SK-N-SH (cell line): ENCODE measurements around the gene FOXK2. TPM values are rescaled to one million over a fixed set of nuclear protein-coding genes. Genes with fewer than 3 reads are reported as not detected.

Experiments used
- CTCF ChIA-PET: fragments of 300-600, 350-600 bp; formaldehyde crosslinking; extraction: SDS; loops from one replicate; lab custom pipeline; 2021; lab: Yijun Ruan, JAX
- POLR2A ChIA-PET: fragments of 350-600 bp; sonication (Branson Sonifier 250); formaldehyde crosslinking; extraction: SDS; loops from one replicate; lab custom pipeline; 2020; ENCODE audit warnings: antibody characterized with exemption, inconsistent platforms; lab: Yijun Ruan, JAX
- DNase-seq: peaks from one replicate; pipeline ENCODE4 v3.0.0; 2012
- H2AFZ ChIP-seq: fragments of 200-600 bp; sonication (generic); 2 replicates; pipeline ENCODE4 v1.8.1; 2016; ENCODE audit warnings: antibody characterized with exemption, mild to moderate bottlenecking, low read depth
- H3F3A ChIP-seq: fragments of 200-600 bp; sonication (generic); replicated peaks from 2 replicates; pipeline ENCODE3; 2016; ENCODE audit warnings: antibody characterized with exemption, mild to moderate bottlenecking; ENCODE audit not compliant: insufficient read depth
- H3K27ac ChIP-seq, 2 experiments: fragments of 200-500 bp in 1 of 2; fragments of 200-600 bp in 1 of 2; sonication (Bioruptor generic) in 1 of 2; sonication (generic), shearing (Covaris generic) in 1 of 2; 2 replicates each; pipeline versions ENCODE4 v1.5.1 to v1.6.1; 2014 to 2016; ENCODE audit warnings: low read depth in 2 of 2, inconsistent platforms in 1 of 2, low read length in 1 of 2, mild to moderate bottlenecking in 1 of 2, mixed read lengths in 1 of 2
- H3K27me3 ChIP-seq: fragments of 200-600 bp; sonication (generic), shearing (Covaris generic); 2 replicates; pipeline ENCODE4 v1.6.1; 2016; ENCODE audit warnings: mixed run types; ENCODE audit not compliant: insufficient read depth
- H3K36me3 ChIP-seq, 2 experiments: fragments of 200-500 bp in 1 of 2; fragments of 200-600 bp in 1 of 2; sonication (Bioruptor generic) in 1 of 2; sonication (generic) in 1 of 2; replicated peaks in 1 of 2; 2 replicates each; pipeline versions ENCODE3 to v1.5.1; 2014 to 2016; ENCODE audit warnings: low read length in 1 of 2, mild to moderate bottlenecking in 1 of 2; ENCODE audit not compliant: insufficient read depth in 2 of 2, control insufficient read depth in 1 of 2
- H3K4me1 ChIP-seq, 2 experiments: fragments of 200-500 bp in 1 of 2; fragments of 200-600 bp in 1 of 2; sonication (Bioruptor generic) in 1 of 2; sonication (generic), shearing (Covaris generic) in 1 of 2; 2 replicates each; pipeline versions ENCODE4 v1.5.1 to v1.6.1; 2014 to 2016; ENCODE audit warnings: low read depth in 1 of 2, low read length in 1 of 2, mixed run types in 1 of 2; ENCODE audit not compliant: insufficient read depth in 2 of 2, control insufficient read depth in 1 of 2
- H3K4me2 ChIP-seq: fragments of 200-600 bp; sonication (generic), shearing (Covaris generic); 2 replicates; pipeline ENCODE4 v1.6.1; 2017; ENCODE audit warnings: mixed run types
- H3K4me3 ChIP-seq, 2 experiments: fragments of 200-500 bp in 1 of 2; fragments of 200-600 bp in 1 of 2; sonication (Bioruptor generic) in 1 of 2; sonication (generic), shearing (Covaris generic) in 1 of 2; 2 replicates each; pipeline versions ENCODE4 v1.5.1 to v1.8.1; 2014 to 2016; ENCODE audit warnings: low read depth in 2 of 2, inconsistent platforms in 1 of 2, low read length in 1 of 2, mild to moderate bottlenecking in 1 of 2, mixed read lengths in 1 of 2, moderate library complexity in 1 of 2
- H3K79me2 ChIP-seq: fragments of 200-600 bp; sonication (generic); 2 replicates; pipeline ENCODE4 v1.8.1; 2017; ENCODE audit warnings: mild to moderate bottlenecking; ENCODE audit not compliant: insufficient read depth
- H3K9ac ChIP-seq: fragments of 200-600 bp; sonication (generic); 2 replicates; pipeline ENCODE4 v1.6.1; 2017; ENCODE audit warnings: mixed run types
- H3K9me2 ChIP-seq: fragments of 200-600 bp; sonication (generic); 2 replicates; pipeline ENCODE4 v1.6.1; 2017; ENCODE audit warnings: mixed run types
- H3K9me3 ChIP-seq: fragments of 200-600 bp; sonication (generic); 2 replicates; pipeline ENCODE4 v1.6.1; 2017; ENCODE audit warnings: mixed run types, mild to moderate bottlenecking, moderate library complexity
- H4K20me1 ChIP-seq: fragments of 200-600 bp; sonication (generic); 2 replicates; pipeline ENCODE4 v1.6.1; 2017; ENCODE audit warnings: mild to moderate bottlenecking, mixed run types; ENCODE audit not compliant: insufficient read depth
- CHD2 ChIP-seq: fragments of 150-350 bp; IDR thresholded peaks from 2 replicates; pipeline ENCODE4 v1.6.1; 2018; ENCODE audit warnings: low read length; ENCODE audit not compliant: partially characterized antibody
- CTCF ChIP-seq: fragments of 200-600 bp; sonication (generic); IDR thresholded peaks from 2 replicates; pipeline ENCODE4 v1.6.1; 2017; ENCODE audit warnings: antibody characterized with exemption, mild to moderate bottlenecking, moderate library complexity
- EZH2phosphoT487 ChIP-seq: fragments of 200-600 bp; sonication (generic); IDR thresholded peaks from 2 replicates; pipeline ENCODE4 v1.6.1; 2017; ENCODE audit warnings: low read depth, mixed run types, mild to moderate bottlenecking, antibody characterized with exemption, moderate library complexity, borderline replicate concordance
- FOXJ3 ChIP-seq: sonication (generic); formaldehyde crosslinking; IDR thresholded peaks from 2 replicates; pipeline ENCODE4 v1.5.1; 2020; ENCODE audit warnings: mild to moderate bottlenecking, missing genetic modification reagents
- GABPA ChIP-seq: IDR thresholded peaks from 2 replicates; pipeline ENCODE4 v1.4.0; 2012; ENCODE audit warnings: low read depth, mild to moderate bottlenecking
- IRF3 ChIP-seq: fragments of 150-350 bp; IDR thresholded peaks from 2 replicates; pipeline ENCODE4 v1.6.1; 2016; ENCODE audit warnings: mild to moderate bottlenecking, low read depth, low read length
- JUND ChIP-seq: IDR thresholded peaks from 2 replicates; pipeline ENCODE4 v1.4.0; 2012
- MEF2A ChIP-seq: IDR thresholded peaks from 2 replicates; pipeline ENCODE4 v1.4.0; 2012; ENCODE audit warnings: low read depth, borderline replicate concordance
- MXI1 ChIP-seq: IDR thresholded peaks from 2 replicates; pipeline ENCODE4 v1.6.1; 2012; ENCODE audit warnings: mild to moderate bottlenecking, low read depth, low read length, improper control_type of control experiment
- PBX3 ChIP-seq: IDR thresholded peaks from 2 replicates; pipeline ENCODE4; 2012
- RCOR1 ChIP-seq: fragments of 150-350 bp; IDR thresholded peaks from 2 replicates; pipeline ENCODE4 v1.6.1; 2017; ENCODE audit warnings: antibody characterized with exemption, low read length
- RFX5 ChIP-seq: IDR thresholded peaks from 2 replicates; pipeline ENCODE4 v1.6.1; 2012; ENCODE audit warnings: mild to moderate bottlenecking, improper control_type of control experiment, low read length
- SMC3 ChIP-seq: IDR thresholded peaks from 2 replicates; pipeline ENCODE4 v1.6.1; 2012; ENCODE audit warnings: low read depth, low read length, improper control_type of control experiment
- YY1 ChIP-seq: IDR thresholded peaks from 2 replicates; pipeline ENCODE4 v1.4.0; 2012; ENCODE audit warnings: low read depth, mild to moderate bottlenecking
- ZBTB33 ChIP-seq: IDR thresholded peaks from 2 replicates; pipeline ENCODE4 v1.4.0; 2012; ENCODE audit warnings: low read depth, borderline replicate concordance
- WGBS: methylation state at CpG from one replicate; pipeline ENCODE4 v1.1.6; 2017; ENCODE audit warnings: low lambda C conversion rate; 5-methylcytosine and 5-hydroxymethylcytosine counted together
- polyA plus RNA-seq, 3 experiments: library from polyadenylated mRNA; depleted of rRNA; stranded (reverse); fragments of >200 nt; gene quantifications; 2 replicates each; pipeline ENCODE4 v1.2.3, GENCODE V29; 2012

FOXK2 gene
- polyA plus RNA-seq, 1 of the 3 experiments (the other 2 are of a cell fraction) = 36.4 TPM

GRCh38 chr17:82490512-82491195 is 28.9 kb upstream of the FOXK2 start (continued):
- TF ChIP-seq IRF3 = no peak
- TF ChIP-seq YY1 = no peak

GRCh38 chr17:82491196-82491530 is 28.4 kb upstream of the FOXK2 start:
- POLR2A ChIA-PET = no interaction called here
- WGBS = 92% methylated on average over 10 of the region's 10 CpGs
- Histone ChIP-seq H3K36me3 (peaks cover 13 to 18% of the 10 kb centered on the region in 2 experiments), H3K4me3 (no peak overlapping the region), H3K4me2 (no peak overlapping the region), H3K27ac (no peak overlapping the region), H3F3A (peaks cover 46% of the 10 kb centered on the region), H3K9me2 (no peaks in the 10 kb centered on the region), H3K79me2 (no peaks in the 10 kb centered on the region), H4K20me1 (0 out of 2 replicates have a peak, but pooled peaks cover 3% of the 10 kb centered on the region), H3K9me3 (no peaks in the 10 kb centered on the region), H2AFZ (no peak overlapping the region), H3K9ac (no peak overlapping the region), H3K4me1 (peaks cover 8 to 9% of the 10 kb centered on the region in 2 experiments; a peak in 2 of 4 replicates), H3K27me3 (no peaks in the 10 kb centered on the region)
- CTCF ChIA-PET = interaction anchor here (0.5 to 5.6 kb wide), 3 partner anchors 9 to 471 kb away, joined by 3 to 35 read pairs (median 5); no protein-coding TSS in a partner anchor
- TF ChIP-seq CTCF (no peak), FOXJ3 (no peak), JUND (no peak), PBX3 (no peak), EZH2phosphoT487 (no peak), IRF3 (no peak), RFX5 (no peak), RCOR1 (no peak), CHD2 (no peak), MXI1 (no peak), MEF2A (no peak), ZBTB33 (no peak), GABPA (no peak), SMC3 (no peak)
- no peak for DNase-seq
